H7 (cell line): ENCODE results near the gene ZBTB1. TPM values are rescaled to one million over a fixed set of nuclear protein-coding genes. Genes with fewer than 3 reads are reported as not detected.
"Not testable (repeated sequence)": the region's sequence is repeated elsewhere in the genome, so short reads cannot be mapped to it uniquely, and the experiment has no call there.

ENCODE experiments used
- DNase-seq: peaks from one replicate; pipeline ENCODE4 v3.0.0; 2012
- H3K27me3 ChIP-seq: 2 replicates; pipeline ENCODE4 v1.6.0; 2011; ENCODE audit warnings: mild to moderate bottlenecking, low read length; ENCODE audit not compliant: control insufficient read depth, insufficient read depth
- H3K36me3 ChIP-seq: replicated peaks from 2 replicates; pipeline ENCODE4 v1.5.1; 2011; ENCODE audit warnings: low read length; ENCODE audit not compliant: control insufficient read depth, insufficient read depth
- H3K4me3 ChIP-seq: 2 replicates; pipeline ENCODE4 v1.5.1; 2011; ENCODE audit warnings: low read depth, mild to moderate bottlenecking, control low read depth, low read length, moderate library complexity; ENCODE audit not compliant: insufficient read depth
- total RNA-seq: library from RNA; depleted of rRNA; stranded (reverse); fragments of >200 nt; shearing (Covaris generic); gene quantifications from 2 replicates; pipeline ENCODE4 v1.2.3, GENCODE V29; 2014; rRNA removed

ZBTB1 gene
- total RNA-seq, 1 experiment from 2014 or later: 16.0 TPM

DNA sequence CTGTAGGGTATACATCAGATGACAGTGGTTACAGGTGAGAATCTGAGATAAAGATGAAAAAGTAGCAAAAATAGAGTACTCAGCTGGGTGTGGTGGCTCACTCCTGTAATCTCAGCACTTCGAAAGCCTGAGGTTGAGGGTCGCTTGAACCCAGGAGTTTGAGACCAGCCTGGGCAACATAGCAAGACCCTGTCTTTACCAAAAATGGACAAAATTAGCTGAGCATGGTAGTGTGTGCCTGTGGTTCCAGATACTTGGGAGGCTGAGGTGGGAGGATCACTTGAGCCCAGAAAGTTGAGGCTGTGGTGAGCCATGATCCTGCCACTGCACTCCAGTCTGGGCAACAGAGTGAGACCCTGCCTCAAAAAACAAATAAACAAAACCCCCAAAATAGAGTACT lies 53.6 kb downstream of the ZBTB1 start:
- not testable (repeated sequence) for H3K27me3 ChIP-seq, H3K4me3 ChIP-seq, DNase-seq, H3K36me3 ChIP-seq

DNA sequence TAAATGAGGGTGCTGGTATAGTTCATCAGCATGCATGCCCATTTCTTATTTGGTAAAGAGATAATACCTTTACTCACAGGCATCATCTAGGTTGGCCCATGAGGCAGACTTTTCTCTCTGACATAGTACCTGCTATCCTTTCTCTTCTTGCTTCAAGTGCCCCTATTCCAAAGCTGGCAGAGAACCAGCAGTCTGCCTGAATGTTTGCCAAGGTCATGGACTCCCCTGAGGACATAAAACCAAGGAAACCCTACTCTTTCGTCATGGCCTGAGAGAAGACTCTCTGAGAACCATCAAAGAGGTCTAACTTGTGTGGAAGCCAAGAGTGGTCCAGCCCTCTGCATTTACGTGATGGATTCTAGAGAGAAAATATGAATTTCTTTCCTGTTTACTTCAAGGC lies 57.1 kb downstream of the ZBTB1 start:
- Histone ChIP-seq H3K4me3 (no peak overlapping the region), H3K36me3 (no peaks in the 10 kb centered on the region), H3K27me3 (no peaks in the 10 kb centered on the region)
- DNase-seq: no peak

- Histone ChIP-seq H3K4me3 (no peak overlapping the region), H3K27me3 (no peaks in the 10 kb centered on the region), H3K36me3 (no peaks in the 10 kb centered on the region)
- no peak for DNase-seq
Observed at GRCh38 chr14:64562436-64562835, 57.9 kb downstream of the ZBTB1 start.

GRCh38 chr14:64563696-64564095 lies 59.1 kb downstream of the ZBTB1 start:
- no peak for DNase-seq

GRCh38 chr14:64566651-64567122 lies 62.1 kb downstream of the ZBTB1 start:
- Histone ChIP-seq H3K27me3 (no peaks in the 10 kb centered on the region), H3K36me3 (no peaks in the 10 kb centered on the region), H3K4me3 (no peak overlapping the region)
- DNase-seq: no peak

More at GRCh38 chr14:64563696-64564095, 59.1 kb downstream of the ZBTB1 start:
- Histone ChIP-seq H3K27me3 (no peaks in the 10 kb centered on the region), H3K36me3 (no peaks in the 10 kb centered on the region), H3K4me3 (no peak overlapping the region)

- H3K27me3 ChIP-seq: no peaks in the 10 kb centered on the region
- no peak overlapping the region for H3K4me3 ChIP-seq
- no peaks in the 10 kb centered on the region for H3K36me3 ChIP-seq
- no peak for DNase-seq
Observed at GRCh38 chr14:64569138-64569631, 64.6 kb downstream of the ZBTB1 start.

GRCh38 chr14:64569646-64570045 lies 65.1 kb downstream of the ZBTB1 start:
- H3K36me3 ChIP-seq, H3K27me3 ChIP-seq, DNase-seq, H3K4me3 ChIP-seq: not testable (repeated sequence)

DNA sequence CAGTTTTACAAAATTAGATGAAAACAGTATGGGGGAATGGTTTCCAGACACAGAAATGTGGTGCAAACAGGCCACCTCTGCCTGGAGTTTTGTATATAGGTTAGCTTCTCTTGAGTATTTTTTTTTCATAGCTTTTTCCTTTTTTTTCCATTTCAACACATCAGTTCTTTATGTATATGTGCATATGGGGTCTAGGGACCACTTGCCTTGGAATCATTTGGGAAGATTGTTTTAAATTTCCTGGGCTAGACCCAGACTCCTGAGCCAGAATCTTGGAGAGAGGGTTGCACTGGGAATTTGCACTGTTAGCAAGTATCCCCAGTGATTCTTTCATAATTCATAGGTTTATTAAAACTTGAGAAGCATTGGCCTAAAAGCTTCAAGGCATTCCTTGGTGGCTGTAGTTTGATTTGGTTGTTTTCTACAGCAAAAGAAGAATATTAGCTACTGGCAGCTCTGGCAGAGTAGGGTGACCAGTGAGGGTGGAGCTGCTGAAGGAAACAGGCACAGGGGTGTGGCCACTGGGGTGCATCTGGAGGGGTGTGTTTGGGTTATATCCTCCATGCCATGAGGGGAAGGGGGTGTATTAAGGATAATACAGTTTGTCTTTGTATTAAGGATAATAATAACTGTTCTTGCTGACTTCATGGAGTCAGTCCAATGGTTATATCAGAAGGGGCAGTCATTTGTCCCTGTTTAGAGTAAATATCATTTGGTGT lies 68.0 kb downstream of the ZBTB1 start:
- Histone ChIP-seq H3K4me3 (no peak overlapping the region), H3K27me3 (no peaks in the 10 kb centered on the region), H3K36me3 (no peaks in the 10 kb centered on the region)
- DNase-seq: no peak

DNA sequence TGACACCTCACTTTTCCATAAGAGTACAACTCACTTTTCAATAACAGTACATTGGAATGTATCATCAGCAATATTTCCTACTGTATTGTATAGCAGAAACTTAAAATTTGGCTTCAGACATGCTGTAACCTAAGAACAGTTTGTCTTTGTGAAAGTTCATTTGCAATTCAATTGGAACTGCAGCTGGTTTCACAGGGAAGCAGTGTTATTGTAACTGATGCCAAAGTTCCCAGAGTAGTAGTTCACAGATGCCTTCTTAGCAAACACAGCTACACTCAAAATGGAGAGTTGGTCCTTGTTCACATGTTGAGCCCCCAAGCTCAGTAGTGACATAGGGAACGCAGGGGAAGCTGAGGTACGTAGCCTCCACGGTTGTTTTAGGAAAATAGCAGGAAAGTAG lies 68.5 kb downstream of the ZBTB1 start:
- Histone ChIP-seq H3K27me3 (no peaks in the 10 kb centered on the region), H3K4me3 (no peak overlapping the region), H3K36me3 (no peaks in the 10 kb centered on the region)
- peak; percentile 52 for DNase-seq

Other genes starting within 250 kb of the ZBTB1 start
- gene ESR2, start 210.4 kb upstream of the ZBTB1 start, total RNA-seq: 0.07 TPM in 2 replicates
- gene MTHFD1, start 116.4 kb upstream of the ZBTB1 start, total RNA-seq: 55.8 and 58.6 TPM in 2 replicates
- gene AKAP5, start 39.3 kb upstream of the ZBTB1 start, total RNA-seq: 0.62 and 1.1 TPM in 2 replicates
- gene ZBTB25, start 932 bp upstream of the ZBTB1 start, total RNA-seq: 3.9 and 7.2 TPM in 2 replicates
- gene HSPA2, start 36.0 kb downstream of the ZBTB1 start, total RNA-seq: 14.1 and 21.4 TPM in 2 replicates
- gene PPP1R36, start 45.2 kb downstream of the ZBTB1 start, total RNA-seq: 0.28 and 0.41 TPM in 2 replicates
- 36.7 and 47.0 TPM in 2 replicates for gene PLEKHG3, start 199.7 kb downstream of the ZBTB1 start, total RNA-seq